Activated B cell treated with CpG ODN at 0.5 μM for 24 hours (primary cell): Measurements from ENCODE around the gene HK2. TPM values are rescaled to one million over a fixed set of nuclear protein-coding genes. Genes with fewer than 3 reads are reported as not detected.

Source experiments
- ATAC-seq: fragments of 200-7000 bp; cut with Tn5 transposase; one replicate; pipeline ENCODE4 v1.10.0; 2021; ENCODE audit warnings: low read depth, mild to moderate bottlenecking, moderate library complexity
- CTCF ChIA-PET: fragments of 350-600 bp; sonication (Branson Sonifier 250); formaldehyde crosslinking; loops from one replicate; lab custom pipeline; 2021; ENCODE audit warnings: antibody characterized with exemption; lab: Charles Lee
- POLR2A ChIA-PET: fragments of 350-600 bp; sonication (Branson Sonifier 250); formaldehyde crosslinking; loops from one replicate; lab custom pipeline; 2021; ENCODE audit warnings: antibody characterized with exemption; lab: Charles Lee
- DNase-seq: peaks from one replicate; pipeline ENCODE4 v3.0.0; 2022
- H3K27ac Mint-ChIP-seq: one replicate; pipeline ENCODE4 v1.8.0; 2020; ENCODE audit warnings: mixed read lengths
- H3K27me3 Mint-ChIP-seq: one replicate; pipeline ENCODE4 v1.8.0; 2021; ENCODE audit warnings: mixed read lengths
- H3K36me3 Mint-ChIP-seq: one replicate; pipeline ENCODE4 v1.8.0; 2021; ENCODE audit warnings: low read depth, mixed read lengths
- H3K4me1 Mint-ChIP-seq: one replicate; pipeline ENCODE4 v1.8.0; 2021; ENCODE audit warnings: mixed read lengths
- H3K4me3 Mint-ChIP-seq: one replicate; pipeline ENCODE4 v1.8.0; 2020; ENCODE audit warnings: mild to moderate bottlenecking, mixed read lengths
- H3K9me3 Mint-ChIP-seq: one replicate; pipeline ENCODE4 v1.8.0; 2020; ENCODE audit warnings: mixed read lengths
- CTCF ChIP-seq: fragments of 200-600 bp; IDR thresholded peaks from one replicate; pipeline ENCODE4 v1.8.0; 2022; ENCODE audit warnings: antibody characterized with exemption, mild to moderate bottlenecking
- intact Hi-C: fragments of 100-400 bp; cut with micrococcal nuclease; formaldehyde crosslinking; loops from one replicate; pipeline ENCODE4 v1.15.1; 2024
- total RNA-seq: library from RNA; stranded (reverse); gene quantifications from 2 replicates; pipeline ENCODE4 v1.2.3, GENCODE V29; 2022

Gene HK2
- total RNA-seq, 1 donor from 2014 or later = 15.3 TPM

GRCh38 chr2:74817304-74817675 lies 16.6 kb upstream of the HK2 start:
- intact Hi-C loops = no loop called here
- Mint-ChIP-seq H3K27me3 (no peaks in the 10 kb centered on the region), H3K4me3 (peak overlapping the region; percentile 21), H3K9me3 (no peaks in the 10 kb centered on the region), H3K27ac (peak overlapping the region; percentile 55), H3K4me1 (peaks cover 18% of the 10 kb centered on the region), H3K36me3 (no peaks in the 10 kb centered on the region)
- POLR2A ChIA-PET = no interaction called here
- DNase-seq (no peak), ATAC-seq (no peak)
- TF ChIP-seq CTCF = no peak
- CTCF ChIA-PET = no interaction called here

- POLR2A ChIA-PET = no interaction called here
- Mint-ChIP-seq H3K9me3 (no peaks in the 10 kb centered on the region), H3K4me1 (peaks cover 20% of the 10 kb centered on the region), H3K36me3 (no peaks in the 10 kb centered on the region), H3K27ac (no peak overlapping the region), H3K27me3 (no peaks in the 10 kb centered on the region), H3K4me3 (no peak overlapping the region)
- no peak for TF ChIP-seq CTCF
- CTCF ChIA-PET = no interaction called here
- DNase-seq (no peak), ATAC-seq (no peak)
- intact Hi-C loops = no loop called here
Measured at GRCh38 chr2:74819702-74820101, 14.2 kb upstream of the HK2 start.

- H3K27ac Mint-ChIP-seq = no peak overlapping the region
- POLR2A ChIA-PET = no interaction called here
- intact Hi-C loops = no loop called here
- DNase-seq (no peak), ATAC-seq (no peak)
- CTCF ChIA-PET = no interaction called here
- TF ChIP-seq CTCF = no peak
- peaks cover 16% of the 10 kb centered on the region for H3K4me1 Mint-ChIP-seq
- H3K36me3 Mint-ChIP-seq = no peaks in the 10 kb centered on the region
- H3K27me3 Mint-ChIP-seq = no peaks in the 10 kb centered on the region
- no peaks in the 10 kb centered on the region for H3K9me3 Mint-ChIP-seq
- H3K4me3 Mint-ChIP-seq = no peak overlapping the region
Measured at GRCh38 chr2:74821177-74822126, 12.5 kb upstream of the HK2 start.

GRCh38 chr2:74822771-74823566 lies 11.0 kb upstream of the HK2 start:
- intact Hi-C loops = no loop called here
- CTCF ChIA-PET = no interaction called here
- ATAC-seq = no peak
- Mint-ChIP-seq H3K4me3 (no peak overlapping the region), H3K36me3 (no peaks in the 10 kb centered on the region), H3K27ac (no peak overlapping the region), H3K4me1 (peaks cover 5% of the 10 kb centered on the region), H3K9me3 (no peaks in the 10 kb centered on the region), H3K27me3 (no peaks in the 10 kb centered on the region)
- no peak for DNase-seq
- POLR2A ChIA-PET = no interaction called here
- no peak for TF ChIP-seq CTCF

- DNase-seq = no peak
- ChIA-PET CTCF (interaction anchor here (0.9 kb wide), 1 partner anchor 51 kb away, joined by 3 read pairs; no protein-coding TSS in a partner anchor), POLR2A (interaction anchor here (0.7 kb wide), 1 partner anchor 42 kb away, joined by 3 read pairs; no protein-coding TSS in a partner anchor)
- no peak overlapping the region for H3K4me3 Mint-ChIP-seq
- ATAC-seq = peak; percentile 40
- no peak overlapping the region for H3K27ac Mint-ChIP-seq
- peaks cover 7% of the 10 kb centered on the region for H3K4me1 Mint-ChIP-seq
- no peaks in the 10 kb centered on the region for H3K27me3 Mint-ChIP-seq
- no peaks in the 10 kb centered on the region for H3K36me3 Mint-ChIP-seq
- no peak for TF ChIP-seq CTCF
- no peaks in the 10 kb centered on the region for H3K9me3 Mint-ChIP-seq
- intact Hi-C loops = no loop called here
Measured at GRCh38 chr2:74824679-74825078, 9.2 kb upstream of the HK2 start.
